COR-L47 (cell line): ENCODE results near the gene FUT9.

Experiments used
- DNase-seq: peaks from one replicate; lab custom pipeline; 2025; lab: John Stamatoyannopoulos, UW

The FUT9 gene

DNA sequence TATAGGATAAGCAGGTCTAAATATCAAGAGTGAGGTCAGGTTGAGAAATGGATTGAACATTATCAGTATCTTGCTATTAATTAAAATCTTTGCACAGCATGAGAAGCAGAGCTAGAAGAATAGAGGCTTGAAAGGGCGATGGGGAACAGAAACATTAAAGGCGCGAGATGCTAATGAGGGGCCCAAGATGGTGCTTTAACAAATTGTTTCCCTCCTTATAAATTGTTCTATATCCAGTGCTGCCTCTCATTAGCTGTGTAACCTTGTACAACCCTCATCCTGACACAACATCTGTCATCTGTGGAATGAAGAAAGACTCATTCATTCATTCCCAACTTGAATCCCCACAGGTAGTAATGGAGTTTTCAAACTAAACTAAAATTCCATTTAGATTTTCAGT is 57.8 kb downstream of the FUT9 start:
- DNase-seq = no peak

DNA sequence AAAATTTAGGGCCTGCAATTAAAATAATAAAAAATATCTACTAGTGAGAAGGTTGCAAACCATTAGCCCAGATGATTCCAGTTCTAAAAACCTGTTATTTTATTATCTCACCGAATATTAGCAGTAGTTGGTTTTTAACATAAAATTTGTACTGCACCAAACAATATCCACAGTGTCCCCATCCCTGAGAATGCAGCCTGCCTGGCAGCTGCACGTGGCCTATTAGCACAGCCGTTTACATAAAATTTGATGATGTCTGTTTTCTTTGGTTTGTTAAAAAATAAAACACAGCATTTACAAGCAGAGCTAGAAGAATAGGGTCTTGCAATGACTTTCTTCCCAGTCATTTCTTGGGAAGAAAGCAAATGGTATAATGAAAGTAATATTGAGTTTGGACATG is 58.2 kb downstream of the FUT9 start:
- DNase-seq = no peak

- peak; percentile 20 for DNase-seq
These were observed 60.1 kb downstream of the FUT9 start for GRCh38 chr6:96075826-96076225.

DNA sequence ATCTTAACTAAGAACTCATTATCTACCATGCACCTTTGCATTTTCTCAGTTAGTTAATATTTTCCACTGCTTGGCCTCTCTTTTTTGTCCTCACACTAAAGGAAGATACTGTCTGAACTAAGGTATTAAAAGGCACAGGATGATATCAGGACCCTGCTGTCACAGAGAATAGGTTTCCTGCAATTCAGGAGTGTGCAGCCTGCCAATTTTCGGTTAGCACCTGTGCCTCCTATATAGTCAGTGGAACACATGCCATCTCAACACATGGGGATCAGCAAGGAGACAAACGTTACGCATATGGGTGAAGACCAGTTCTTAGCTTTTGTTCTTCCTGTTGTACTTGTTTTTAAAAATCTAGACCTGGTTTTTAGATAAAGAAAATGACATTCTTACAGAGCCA is 71.0 kb downstream of the FUT9 start:
- peak; percentile 65 for DNase-seq

GRCh38 chr6:96089173-96089572 is 73.4 kb downstream of the FUT9 start:
- DNase-seq = no peak

- no peak for DNase-seq
These were observed 78.3 kb downstream of the FUT9 start for GRCh38 chr6:96094077-96094476.

DNA sequence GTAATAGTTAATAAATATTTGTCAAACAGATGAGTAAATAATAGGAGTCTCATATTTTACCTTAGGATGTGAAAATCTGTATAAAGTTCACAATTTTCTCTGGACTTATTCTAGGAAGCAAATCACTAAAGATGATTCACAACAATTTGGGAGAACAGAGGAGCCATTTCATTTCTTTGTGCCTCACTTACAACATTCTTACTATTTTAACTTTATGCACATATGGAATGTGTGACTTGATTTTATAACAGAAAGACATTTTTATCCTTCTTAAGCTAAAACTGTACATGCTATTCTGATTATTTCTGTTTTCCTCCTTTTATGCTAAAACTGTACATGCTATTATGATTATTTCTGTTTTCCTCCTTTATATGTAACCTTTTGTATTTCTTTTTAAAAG is 83.3 kb downstream of the FUT9 start:
- no peak for DNase-seq

GRCh38 chr6:96101564-96101963 is 85.8 kb downstream of the FUT9 start:
- DNase-seq = no peak

DNA sequence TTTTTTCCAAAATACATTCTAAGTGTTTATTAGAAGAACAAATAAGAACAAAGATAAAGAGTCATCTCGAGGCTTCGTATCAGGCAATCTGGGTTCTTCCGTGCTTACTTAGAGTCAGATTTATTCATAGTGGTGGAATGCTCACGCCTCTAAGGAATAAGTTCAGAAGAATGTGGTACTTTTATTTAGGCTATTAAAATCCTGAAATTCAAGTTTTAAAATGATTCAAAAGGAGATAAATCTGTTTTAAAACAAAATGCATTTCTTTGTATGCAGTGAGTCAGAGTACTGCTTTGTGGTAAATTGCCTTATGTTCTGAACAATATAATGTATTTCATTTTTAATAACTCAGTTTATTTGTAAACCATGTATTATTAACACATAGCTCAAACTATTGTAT is 89.1 kb downstream of the FUT9 start:
- no peak for DNase-seq

- no peak for DNase-seq
These were observed 95.1 kb downstream of the FUT9 start for GRCh38 chr6:96110878-96111277.

DNA sequence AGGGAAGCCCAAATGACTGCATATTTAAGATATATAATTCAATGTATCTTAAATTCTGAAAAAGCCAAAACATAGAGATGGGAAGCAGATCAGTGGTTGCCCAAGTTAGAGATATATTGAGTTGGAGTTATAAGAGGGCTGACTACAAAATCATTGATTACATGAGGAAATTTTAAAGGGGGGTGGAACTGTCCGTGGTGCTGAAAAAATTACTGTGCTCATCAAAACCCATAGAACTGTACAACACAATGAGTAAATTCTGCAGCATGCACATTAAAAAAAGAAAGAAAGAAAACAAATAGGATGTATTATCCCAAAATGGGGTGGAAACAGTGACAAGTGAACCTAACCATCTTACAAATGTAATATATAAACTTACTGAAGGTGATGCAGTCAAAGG is 100.9 kb downstream of the FUT9 start:
- no peak for DNase-seq

- no peak for DNase-seq
These were observed 109.0 kb downstream of the FUT9 start for GRCh38 chr6:96124778-96125177.

DNA sequence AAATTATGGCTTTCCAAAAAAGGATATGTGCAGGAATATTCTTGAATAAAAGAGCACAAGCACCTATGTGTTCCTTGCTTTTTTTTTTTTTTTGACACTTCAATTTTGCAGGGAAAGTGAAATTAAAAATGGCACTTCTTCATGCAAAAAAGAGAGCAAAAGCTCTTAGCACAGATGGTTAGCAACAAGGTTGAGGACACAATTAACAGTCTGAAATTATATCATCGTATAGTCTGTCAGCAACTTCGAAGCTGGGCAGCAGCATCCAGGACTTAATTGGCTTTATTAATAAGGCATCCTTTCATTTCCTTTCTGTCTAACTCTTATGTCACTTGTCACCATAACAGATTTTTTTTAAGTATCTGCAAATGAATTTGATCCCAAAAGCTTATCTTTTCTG is 122.6 kb downstream of the FUT9 start:
- DNase-seq = no peak

DNA sequence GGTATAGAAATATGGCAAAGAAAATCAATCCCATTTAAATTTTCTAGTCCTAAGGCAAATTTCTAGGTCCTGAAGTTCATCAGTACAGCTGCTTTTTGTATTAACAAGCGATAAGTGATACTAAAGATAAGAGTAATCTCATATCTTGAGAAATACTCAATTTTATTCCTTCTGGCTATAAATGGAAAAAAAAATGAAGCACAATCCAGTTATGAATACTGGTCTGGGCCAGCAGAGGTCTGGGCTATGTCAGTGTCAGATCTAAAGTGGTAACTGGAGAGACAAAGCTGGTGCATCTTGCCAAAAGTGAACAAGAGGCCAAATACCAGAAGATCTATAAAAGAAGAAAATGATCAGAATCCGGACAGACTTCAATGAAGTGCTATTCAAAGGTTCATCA is 126.4 kb downstream of the FUT9 start:
- no peak for DNase-seq

GRCh38 chr6:96150431-96150830 is 134.7 kb downstream of the FUT9 start:
- DNase-seq = no peak

DNA sequence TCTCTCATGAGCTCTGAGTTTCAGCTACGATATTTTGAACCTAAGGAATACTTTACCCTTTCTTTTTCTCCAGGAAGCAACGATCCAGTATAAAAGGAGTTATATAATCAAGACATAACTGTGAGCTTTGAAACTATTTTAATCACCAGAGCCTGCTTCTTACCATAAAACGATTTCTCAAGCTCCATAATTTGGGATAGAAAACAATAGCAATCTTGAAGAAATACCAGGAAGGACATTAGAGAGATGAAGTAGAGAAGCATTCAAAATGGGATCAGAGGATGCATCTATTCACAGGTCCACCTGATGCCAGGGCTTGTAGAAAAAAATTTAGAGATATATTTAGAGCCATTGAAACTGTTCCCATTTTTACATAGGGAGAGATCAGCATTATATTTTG is 135.9 kb downstream of the FUT9 start:
- no peak for DNase-seq

DNA sequence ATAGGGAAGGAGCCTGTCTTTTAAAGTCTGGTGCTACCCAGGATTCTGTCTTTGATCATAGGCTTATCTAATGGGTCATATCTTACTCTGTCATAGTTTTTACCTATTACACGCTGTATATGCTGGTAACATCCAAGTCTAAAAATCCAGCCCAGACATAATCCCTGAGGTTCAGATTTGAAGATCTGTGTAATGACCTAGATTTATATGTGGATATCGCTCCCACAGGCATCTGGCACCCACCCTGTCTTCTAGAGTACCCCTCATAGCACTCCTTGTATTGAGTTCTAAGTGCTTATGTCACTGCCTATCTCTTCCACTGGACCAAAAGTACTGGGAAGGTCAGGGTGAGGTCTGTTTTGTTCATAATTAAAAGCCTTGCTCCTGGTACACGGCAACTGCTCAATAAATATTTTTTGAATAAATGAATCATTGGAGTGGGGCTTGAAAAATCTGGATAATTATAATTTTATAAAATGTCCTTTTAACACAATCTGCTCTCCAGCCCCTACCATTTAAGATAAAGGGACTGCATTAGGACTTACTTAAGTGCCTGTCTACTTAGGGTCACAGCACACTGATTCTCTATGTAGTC is 136.4 kb downstream of the FUT9 start:
- DNase-seq = no peak

DNA sequence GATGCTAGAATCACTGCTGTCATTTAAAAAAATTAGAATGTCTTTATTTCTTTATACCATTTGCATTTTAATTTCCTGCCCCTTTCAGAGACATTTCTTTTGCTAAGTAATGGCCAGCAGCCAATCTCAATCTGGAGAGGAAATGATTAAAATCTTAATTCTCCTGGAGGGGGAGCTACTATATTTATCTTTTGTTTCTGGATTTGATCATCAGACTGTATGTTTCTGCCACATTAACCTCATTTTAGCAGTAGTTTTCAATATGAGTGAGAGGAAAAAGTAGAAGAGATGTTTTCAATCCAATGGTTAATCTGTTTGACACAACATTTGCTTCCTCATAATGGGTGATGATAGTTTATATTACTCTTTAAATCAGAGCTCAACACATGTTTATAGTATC is 138.0 kb downstream of the FUT9 start:
- peak; percentile 15 for DNase-seq

DNA sequence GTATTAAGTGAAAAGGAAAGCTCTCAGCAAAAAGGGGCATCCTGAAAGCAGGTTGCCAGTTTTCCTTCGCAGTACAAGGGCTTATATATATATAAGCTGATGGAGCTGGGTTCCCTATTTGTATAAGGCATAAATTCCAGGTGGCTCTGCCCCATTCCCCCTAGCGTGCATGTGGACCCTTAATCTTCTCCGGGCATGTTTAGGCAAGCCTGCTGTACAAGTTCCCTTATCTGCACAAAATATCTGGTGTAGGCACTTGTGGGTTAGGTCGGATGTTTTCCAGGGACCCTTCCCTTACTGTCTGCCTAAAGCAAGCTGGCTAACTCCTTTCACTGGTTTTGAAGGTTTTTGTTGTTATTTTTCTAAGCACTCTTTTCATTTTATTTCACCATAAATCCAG is 140.7 kb downstream of the FUT9 start:
- DNase-seq = no peak

- DNase-seq = no peak
These were observed 141.3 kb downstream of the FUT9 start for GRCh38 chr6:96157018-96157565.

DNA sequence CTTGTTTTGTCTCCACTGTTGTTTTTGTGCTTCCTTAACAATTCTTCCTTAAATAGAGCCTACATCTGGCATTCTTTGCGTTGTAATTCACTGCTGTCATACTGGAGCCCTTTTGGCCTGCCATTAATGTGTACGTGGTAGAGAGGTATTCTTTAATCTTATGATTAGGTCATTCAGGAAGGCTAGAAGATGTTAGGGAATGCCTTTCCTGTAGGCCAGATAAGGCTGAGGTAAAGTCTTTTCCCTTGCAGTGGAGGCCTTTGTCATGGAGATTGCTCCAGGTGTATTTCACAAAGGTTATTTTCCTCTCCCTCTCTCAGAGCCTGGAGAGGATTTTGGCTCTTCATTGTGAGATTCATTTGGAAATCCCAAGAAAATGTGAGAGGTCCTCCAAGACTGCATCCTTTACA is 146.9 kb downstream of the FUT9 start:
- DNase-seq = no peak

DNA sequence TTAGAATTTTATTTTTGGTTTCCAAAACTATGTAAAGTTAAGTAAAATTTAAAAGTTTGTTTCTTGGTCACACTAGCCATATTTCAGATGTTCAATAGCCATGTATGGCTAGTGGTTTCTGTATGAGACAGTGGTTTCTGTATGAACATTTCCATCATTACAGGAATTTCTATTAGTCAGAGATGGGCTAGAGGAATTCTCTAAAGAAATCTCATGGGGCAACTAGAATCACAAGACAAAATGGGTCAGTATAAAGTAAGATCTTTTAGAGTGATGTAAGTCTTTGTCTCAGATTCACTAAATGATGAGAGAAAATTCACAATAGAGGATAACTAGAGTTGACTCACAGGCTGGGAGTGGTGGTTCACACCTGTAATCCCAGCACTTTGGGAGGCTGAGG is 149.0 kb downstream of the FUT9 start:
- no peak for DNase-seq

GRCh38 chr6:96171112-96171511 is 155.3 kb downstream of the FUT9 start:
- no peak for DNase-seq

- DNase-seq = no peak
These were observed 169.0 kb downstream of the FUT9 start for GRCh38 chr6:96184798-96185197.

- DNase-seq = no peak
These were observed 170.3 kb downstream of the FUT9 start for GRCh38 chr6:96186094-96186493.
